ENCODE data around the gene BCL2. TPM values are rescaled to one million over a fixed set of nuclear protein-coding genes. Genes with fewer than 3 reads are reported as not detected.

BCL2 gene
- polyA plus RNA-seq, 3 donors, result 23.1 to 27.3 (median 26.8) TPM

Other genes starting within 250 kb of the BCL2 start
- gene KDSR, start 47.4 kb upstream of the BCL2 start, polyA plus RNA-seq (ENCODE audit: insufficient read length in 3 of 3), result 10 to 100 TPM; 39.3 to 51.5 (median 42.7) TPM
- 10 to 100 TPM; 56.9 to 67.3 (median 58.9) TPM for gene VPS4B, start 102.7 kb upstream of the BCL2 start, polyA plus RNA-seq (ENCODE audit: insufficient read length in 3 of 3)
- under 1 TPM in 1 of 3 donors, not detected in 2; 0.09 TPM for gene SERPINB5, start 157.2 kb upstream of the BCL2 start, polyA plus RNA-seq (ENCODE audit: insufficient read length in 3 of 3)
- gene SERPINB12, start 222.6 kb upstream of the BCL2 start, polyA plus RNA-seq (ENCODE audit: insufficient read length in 3 of 3), result not detected